ENCODE data around the gene C11orf98. TPM values are rescaled to one million over a fixed set of nuclear protein-coding genes. Genes with fewer than 3 reads are reported as not detected.

C11orf98 gene
- total and polyA plus RNA-seq, 2 of the 13 experiments (the other 11 are each of a cell fraction or from before 2014, with no cell fraction given), result 30.4 to 91.8 TPM

DNA sequence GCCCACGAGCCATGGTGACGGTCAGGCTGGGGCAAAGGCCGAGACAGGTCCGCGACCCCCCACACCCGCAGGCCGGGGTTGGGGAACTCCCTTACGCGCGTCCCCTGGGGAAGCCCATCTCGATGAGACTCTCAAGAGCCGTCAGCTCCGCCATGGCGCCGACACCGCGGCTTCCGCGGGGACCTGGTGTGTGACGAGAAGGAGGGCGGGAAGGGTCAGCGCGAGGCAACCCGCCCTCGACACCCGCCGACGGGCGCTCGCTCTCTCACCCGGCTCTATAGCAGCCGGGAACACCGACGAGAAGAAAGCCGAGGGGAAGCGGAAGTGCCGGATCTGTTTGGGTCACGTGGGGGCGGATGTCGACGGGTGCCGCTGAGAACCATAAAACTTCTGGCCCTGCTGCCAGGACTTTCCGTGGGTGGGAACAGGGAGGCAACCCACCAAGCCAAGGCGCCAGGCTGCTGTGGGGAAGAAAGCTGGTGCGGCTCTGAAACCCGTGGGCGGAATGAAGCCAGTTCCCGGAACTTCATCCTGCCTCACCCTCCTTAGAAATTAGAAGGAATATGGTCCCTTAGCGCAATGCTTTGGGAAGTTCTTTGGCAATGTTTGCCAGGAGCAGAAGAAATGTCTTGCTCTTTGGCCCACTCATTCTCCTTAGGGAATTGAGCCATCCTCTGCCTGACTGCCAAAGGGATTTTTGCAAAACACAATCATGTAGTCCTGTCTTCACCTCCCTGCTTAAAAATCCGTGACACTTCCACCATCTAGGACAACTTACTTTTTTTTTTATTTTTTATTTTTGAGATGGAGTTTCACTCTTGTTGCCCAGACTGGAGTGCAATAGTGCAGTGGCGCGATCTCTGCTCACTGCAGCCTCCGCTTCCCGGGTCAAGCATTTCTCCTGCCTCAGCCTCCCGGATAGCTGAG lies 14.0 kb upstream of the C11orf98 start, which contains the start of gene UBXN1 (continued):
- TF ChIP-seq ZSCAN31 (CRISPR knock-in tag; IDR thresholded peaks at IDR 0.05; ENCODE audit: low read depth) (peak; percentile 69), ZNF232 (CRISPR knock-in tag; IDR thresholded peaks at IDR 0.05; ENCODE audit: borderline replicate concordance) (no peak), RNF2 (conservative IDR thresholded peaks at IDR 0.05; ENCODE audit: low read depth) (no peak), ZSCAN25 (CRISPR knock-in tag; IDR thresholded peaks at IDR 0.05) (no peak; the same call in 1 of the 2 replicates), ZNF557 (CRISPR knock-in tag; IDR thresholded peaks at IDR 0.05) (no peak), HMG20B (CRISPR knock-in tag; conservative IDR thresholded peaks at IDR 0.05) (0 out of 2 replicates have a peak, but pooled peaks have one; percentile 8), JUND (CRISPR knock-in tag; IDR thresholded peaks at IDR 0.05) (no peak), ZNF724P (CRISPR knock-in tag; IDR thresholded peaks at IDR 0.05; ENCODE audit: borderline replicate concordance) (no peak; the same call in 1 of the 2 replicates), ZNF121 (CRISPR knock-in tag; IDR thresholded peaks at IDR 0.05) (no peak), ZNF746 (CRISPR knock-in tag; IDR thresholded peaks at IDR 0.05) (peak; percentile 61; the same call in 1 of the 2 replicates), SATB2 (CRISPR knock-in tag; IDR thresholded peaks at IDR 0.05) (no peak), POLR2A (IDR thresholded peaks at IDR 0.05; ENCODE audit: insufficient read depth in 1 of 2, low read depth in 2 of 2, low read length in 2 of 2) (peak; percentile 72 to 79), ZNF34 (CRISPR knock-in tag; IDR thresholded peaks at IDR 0.05; ENCODE audit: borderline replicate concordance) (no peak)
- TF ChIP-seq, protein P1, sequence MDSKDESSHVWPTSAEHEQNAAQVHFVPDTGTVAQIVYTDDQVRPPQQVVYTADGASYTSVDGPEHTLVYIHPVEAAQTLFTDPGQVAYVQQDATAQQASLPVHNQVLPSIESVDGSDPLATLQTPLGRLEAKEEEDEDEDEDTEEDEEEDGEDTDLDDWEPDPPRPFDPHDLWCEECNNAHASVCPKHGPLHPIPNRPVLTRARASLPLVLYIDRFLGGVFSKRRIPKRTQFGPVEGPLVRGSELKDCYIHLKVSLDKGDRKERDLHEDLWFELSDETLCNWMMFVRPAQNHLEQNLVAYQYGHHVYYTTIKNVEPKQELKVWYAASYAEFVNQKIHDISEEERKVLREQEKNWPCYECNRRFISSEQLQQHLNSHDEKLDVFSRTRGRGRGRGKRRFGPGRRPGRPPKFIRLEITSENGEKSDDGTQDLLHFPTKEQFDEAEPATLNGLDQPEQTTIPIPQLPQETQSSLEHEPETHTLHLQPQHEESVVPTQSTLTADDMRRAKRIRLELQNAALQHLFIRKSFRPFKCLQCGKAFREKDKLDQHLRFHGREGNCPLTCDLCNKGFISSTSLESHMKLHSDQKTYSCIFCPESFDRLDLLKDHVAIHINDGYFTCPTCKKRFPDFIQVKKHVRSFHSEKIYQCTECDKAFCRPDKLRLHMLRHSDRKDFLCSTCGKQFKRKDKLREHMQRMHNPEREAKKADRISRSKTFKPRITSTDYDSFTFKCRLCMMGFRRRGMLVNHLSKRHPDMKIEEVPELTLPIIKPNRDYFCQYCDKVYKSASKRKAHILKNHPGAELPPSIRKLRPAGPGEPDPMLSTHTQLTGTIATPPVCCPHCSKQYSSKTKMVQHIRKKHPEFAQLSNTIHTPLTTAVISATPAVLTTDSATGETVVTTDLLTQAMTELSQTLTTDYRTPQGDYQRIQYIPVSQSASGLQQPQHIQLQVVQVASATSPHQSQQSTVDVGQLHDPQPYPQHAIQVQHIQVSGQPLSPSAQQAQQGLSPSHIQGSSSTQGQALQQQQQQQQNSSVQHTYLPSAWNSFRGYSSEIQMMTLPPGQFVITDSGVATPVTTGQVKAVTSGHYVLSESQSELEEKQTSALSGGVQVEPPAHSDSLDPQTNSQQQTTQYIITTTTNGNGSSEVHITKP (CRISPR knock-in tag; IDR thresholded peaks at IDR 0.05; ENCODE audit: low read depth), result peak; percentile 27; the same call in 1 of the 2 replicates
- TF ChIP-seq, protein P2, sequence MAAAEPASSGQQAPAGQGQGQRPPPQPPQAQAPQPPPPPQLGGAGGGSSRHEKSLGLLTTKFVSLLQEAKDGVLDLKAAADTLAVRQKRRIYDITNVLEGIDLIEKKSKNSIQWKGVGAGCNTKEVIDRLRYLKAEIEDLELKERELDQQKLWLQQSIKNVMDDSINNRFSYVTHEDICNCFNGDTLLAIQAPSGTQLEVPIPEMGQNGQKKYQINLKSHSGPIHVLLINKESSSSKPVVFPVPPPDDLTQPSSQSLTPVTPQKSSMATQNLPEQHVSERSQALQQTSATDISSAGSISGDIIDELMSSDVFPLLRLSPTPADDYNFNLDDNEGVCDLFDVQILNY (CRISPR knock-in tag; conservative IDR thresholded peaks at IDR 0.05), result no peak
- TF ChIP-seq, protein P3, sequence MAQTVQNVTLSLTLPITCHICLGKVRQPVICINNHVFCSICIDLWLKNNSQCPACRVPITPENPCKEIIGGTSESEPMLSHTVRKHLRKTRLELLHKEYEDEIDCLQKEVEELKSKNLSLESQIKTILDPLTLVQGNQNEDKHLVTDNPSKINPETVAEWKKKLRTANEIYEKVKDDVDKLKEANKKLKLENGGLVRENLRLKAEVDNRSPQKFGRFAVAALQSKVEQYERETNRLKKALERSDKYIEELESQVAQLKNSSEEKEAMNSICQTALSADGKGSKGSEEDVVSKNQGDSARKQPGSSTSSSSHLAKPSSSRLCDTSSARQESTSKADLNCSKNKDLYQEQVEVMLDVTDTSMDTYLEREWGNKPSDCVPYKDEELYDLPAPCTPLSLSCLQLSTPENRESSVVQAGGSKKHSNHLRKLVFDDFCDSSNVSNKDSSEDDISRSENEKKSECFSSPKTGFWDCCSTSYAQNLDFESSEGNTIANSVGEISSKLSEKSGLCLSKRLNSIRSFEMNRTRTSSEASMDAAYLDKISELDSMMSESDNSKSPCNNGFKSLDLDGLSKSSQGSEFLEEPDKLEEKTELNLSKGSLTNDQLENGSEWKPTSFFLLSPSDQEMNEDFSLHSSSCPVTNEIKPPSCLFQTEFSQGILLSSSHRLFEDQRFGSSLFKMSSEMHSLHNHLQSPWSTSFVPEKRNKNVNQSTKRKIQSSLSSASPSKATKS (CRISPR knock-in tag; IDR thresholded peaks at IDR 0.05), result no peak

All from HepG2 (cell line).